Stimulated activated CD4-positive, alpha-beta T cell treated with anti-CD3 and anti-CD28 coated beads, Interleukin-4, amount 100 ng/mL, for 4 hours (primary cell): ENCODE results near the gene CDKN2A.

Experiments
- DNase-seq, 2 experiments: peaks; one replicate each; pipeline ENCODE4 v3.0.0-alpha.2; 2020

The CDKN2A gene

DNA sequence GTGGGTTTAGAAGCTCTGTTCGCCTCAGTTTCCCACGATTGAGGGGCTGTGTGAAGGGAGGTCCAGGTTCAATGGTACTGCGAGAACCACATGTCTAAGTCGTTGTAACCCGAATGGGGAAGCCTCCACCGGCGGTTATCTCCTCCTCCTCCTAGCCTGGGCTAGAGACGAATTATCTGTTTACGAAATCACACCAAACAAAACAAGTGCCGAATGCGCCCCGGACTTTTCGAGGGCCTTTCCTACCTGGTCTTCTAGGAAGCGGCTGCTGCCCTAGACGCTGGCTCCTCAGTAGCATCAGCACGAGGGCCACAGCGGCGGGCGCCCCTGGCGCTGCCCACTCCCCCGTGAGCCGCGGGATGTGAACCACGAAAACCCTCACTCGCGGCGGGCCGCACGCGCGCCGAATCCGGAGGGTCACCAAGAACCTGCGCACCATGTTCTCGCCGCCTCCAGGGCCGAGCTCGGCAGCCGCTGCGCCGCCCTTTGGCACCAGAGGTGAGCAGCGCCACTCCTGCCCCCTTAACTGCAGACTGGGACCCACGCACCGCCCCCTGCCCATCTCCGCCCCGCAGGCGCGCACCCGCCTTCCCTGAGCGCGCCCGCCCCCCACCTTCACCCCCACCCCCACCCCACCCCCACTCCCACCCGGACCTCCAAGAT, at the start of gene CDKN2A:
Gene CDKN2A (minus strand): TSS at position 500 of the 663 bp plus-strand sequence.
- peak in 1 of 2 experiments; percentile 41 for DNase-seq

DNA sequence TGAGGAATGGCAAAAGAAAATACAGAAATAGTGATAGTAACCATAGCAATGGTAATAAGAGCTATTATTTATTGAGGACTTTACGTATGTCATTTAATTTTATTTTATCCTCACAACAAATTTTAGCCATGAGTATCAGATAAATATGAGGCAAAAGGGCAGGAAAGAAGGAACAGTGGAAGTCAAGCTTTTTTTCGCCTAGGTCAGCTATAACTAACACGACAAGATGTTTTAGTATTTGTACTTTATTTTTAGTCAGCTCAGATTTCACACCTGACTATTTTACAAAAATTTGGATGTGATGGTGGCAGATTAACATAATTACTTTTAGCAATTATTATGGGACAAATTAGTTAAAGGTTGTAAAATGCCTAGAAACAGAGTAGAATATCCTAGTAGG, 49.7 kb upstream of the CDKN2A start:
- DNase-seq = no peak

DNA sequence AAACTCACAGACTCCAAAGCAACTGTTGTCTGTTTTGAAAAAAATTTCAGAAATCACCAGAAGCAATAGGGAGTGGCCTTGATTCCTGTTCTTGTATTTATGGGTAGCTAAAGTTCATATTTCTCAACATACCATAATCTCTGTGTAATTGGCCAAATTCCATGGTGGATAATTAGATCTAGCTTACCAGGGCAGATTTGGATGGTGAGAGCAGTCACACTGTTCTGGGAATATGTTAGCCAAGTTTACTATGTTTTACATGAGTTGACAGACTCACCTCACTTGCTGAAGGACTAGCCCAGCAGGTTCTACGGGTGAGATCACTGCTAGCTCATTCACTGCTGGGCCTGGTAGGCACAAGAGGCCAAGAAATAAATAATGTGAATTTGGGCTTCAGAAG, 47.6 kb upstream of the CDKN2A start:
- DNase-seq = no peak

DNA sequence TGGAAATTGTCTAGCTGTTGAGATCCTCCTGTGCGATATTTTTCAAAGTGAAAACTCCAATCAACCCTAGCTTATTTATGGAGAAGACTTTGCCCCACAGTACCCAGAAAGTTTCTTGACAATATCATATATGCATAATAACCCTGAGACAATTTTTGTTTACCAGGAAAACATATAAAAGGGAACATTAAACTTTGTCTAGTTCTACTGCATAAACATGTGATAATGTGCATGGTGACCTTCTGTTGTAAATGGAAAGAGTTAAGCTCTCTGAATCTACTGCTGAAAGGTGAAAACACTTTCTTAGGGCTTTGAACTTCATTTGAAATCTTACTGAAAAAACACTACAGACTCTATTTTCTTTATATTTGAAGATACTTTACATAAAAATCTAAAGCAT, 47.2 kb upstream of the CDKN2A start:
- no peak for DNase-seq

DNA sequence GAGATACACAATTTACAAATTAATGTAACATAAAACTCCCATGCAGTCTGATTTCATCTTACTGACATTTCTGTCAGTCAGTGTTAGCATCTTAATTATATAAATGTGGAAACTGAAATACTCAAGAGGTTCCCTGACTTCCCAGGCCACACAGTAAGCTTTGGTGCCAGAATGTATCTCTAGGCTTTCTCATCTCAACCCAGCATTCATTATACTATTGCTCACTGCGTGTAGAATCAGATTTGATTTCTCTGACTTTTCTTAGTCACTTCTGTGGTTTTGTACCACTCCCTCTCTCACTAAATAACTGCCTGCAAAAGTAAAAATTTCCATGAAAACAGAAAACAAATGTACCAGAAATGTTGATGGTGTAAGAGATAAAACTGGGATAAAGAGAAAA, 46.6 kb upstream of the CDKN2A start:
- DNase-seq = no peak

DNA sequence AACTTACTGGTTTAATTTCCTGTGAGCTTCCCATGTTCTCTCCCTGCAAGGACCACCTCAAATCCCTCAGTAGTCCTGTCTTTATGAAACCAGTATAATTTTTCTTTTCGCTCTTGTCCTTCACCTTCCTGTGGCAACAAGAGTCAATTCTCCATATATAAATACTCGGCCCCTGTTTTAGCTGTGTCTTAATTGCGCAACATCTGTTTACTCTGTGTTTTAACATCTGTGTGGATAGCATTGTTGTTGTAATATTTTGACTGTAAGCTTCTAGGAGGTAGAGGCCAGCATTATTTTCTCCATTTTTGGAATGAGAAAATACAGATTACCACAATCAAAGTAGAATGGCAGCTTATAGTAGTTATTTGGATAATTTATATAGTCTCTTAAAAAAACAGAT, 45.1 kb upstream of the CDKN2A start:
- DNase-seq = no peak

DNA sequence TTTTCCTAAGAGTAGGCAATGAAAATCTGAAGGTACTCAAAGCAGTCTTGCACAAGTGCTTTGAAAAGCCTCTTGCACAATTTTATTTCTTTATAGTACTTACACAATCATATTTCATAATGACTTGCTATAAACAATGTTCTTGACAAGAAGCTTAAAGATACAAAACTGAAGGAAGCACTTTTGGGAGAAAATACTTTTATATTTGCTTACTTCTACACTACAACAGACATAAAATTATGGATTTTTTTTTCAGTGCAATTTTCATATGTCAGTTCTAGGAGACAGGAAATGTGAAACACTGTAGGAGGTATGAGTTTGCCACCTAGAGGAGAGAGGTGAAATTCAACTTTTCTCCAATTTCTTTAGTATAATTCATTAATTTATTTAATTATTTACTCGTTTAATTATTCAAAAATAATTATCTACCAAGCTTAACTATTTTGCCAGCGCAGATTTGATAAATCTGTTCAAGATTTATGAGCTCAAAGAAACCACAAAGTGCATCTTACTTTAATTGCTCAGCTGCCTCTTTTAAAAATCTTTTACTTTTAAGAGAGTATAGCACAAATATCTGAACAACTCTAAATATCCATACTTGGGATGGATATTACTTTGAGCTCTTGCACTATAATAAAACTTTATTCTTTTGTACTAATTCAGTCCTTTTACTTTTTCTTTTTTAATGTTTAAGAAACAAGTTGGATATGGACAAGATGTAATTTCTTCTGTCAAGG, 43.9 kb upstream of the CDKN2A start:
- DNase-seq = no peak

DNA sequence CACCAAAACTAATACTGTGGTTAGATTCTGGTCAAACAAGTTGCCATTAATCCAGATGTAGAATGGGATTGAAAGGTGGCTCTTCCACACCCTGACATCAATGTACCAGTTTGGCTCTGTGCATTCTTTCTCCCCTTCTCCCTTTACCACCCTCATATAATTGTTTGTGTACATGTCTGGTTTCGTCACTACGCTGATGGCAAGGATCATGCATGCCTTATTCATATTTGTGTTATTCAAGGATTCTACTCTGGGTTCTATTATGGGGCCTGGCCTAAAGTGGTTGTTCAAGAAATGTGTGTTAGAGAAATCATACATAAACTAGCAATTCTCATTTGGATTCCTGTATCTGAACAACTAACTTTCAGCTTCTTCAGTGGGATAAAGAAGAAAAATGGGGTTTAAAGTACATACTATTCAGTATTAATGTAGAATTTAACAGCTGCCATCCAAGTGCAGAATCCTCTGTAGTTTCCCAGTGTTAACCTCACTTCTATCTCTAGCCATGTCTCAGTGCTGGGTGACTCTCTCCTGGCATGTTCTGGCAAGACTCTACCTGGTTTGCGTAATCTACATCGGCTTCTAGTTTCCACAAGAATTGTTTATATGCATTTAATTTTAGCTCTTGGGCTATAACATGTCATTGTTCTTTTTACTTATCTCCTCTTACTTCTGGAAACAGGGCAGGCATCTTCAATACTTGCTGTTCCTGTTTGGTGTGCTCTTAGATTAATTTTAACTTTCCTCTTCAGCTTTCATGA, 42.9 kb upstream of the CDKN2A start:
- no peak for DNase-seq

DNA sequence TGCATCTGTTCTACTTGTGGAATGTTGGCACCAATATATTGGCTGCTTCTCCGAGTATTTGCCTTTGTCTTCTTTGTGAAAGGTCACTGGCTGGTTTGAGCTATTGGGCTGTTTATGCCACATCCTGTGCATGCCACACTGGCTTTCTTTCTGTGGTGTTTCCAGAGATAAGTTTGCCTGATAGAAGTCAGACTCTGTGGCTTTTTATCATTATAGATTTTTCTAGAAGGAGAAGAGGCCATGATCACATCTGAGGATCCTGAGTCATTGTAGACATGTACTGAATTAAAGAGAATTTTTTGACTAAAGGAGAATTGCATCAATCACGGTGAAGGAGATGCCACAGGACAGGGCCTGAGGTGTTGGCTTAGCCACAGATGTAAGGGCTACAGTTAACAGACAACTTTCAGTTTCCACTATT, 41.4 kb upstream of the CDKN2A start:
- DNase-seq = no peak

DNA sequence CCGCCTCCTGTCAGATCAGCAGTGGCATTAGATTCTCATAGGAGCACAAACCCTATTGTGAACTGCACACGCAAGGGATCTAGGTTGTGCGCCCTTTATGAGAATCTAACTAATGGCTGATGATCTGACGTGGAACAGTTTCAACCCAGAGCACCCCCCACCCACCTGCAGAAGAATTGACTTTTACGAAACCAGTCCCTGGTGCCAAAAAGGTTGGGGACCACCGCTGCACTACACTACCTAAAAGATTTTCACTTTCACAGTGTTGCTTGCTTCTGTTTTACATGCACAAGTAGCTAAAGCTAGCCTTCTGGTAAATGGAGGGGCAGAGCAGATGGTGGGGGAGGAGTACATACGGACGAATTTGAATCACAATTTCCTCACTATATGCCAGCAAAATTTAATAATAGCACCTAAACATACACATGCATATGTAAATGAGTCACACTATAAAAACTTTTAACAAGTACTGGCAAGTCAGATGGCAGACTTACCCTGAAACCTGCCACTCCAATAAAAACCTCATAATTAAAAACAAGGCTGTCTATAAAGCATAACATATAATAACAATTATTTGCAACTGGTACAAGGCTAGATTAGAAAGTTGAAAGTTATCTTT, 38.9 kb upstream of the CDKN2A start:
- DNase-seq = no peak

DNA sequence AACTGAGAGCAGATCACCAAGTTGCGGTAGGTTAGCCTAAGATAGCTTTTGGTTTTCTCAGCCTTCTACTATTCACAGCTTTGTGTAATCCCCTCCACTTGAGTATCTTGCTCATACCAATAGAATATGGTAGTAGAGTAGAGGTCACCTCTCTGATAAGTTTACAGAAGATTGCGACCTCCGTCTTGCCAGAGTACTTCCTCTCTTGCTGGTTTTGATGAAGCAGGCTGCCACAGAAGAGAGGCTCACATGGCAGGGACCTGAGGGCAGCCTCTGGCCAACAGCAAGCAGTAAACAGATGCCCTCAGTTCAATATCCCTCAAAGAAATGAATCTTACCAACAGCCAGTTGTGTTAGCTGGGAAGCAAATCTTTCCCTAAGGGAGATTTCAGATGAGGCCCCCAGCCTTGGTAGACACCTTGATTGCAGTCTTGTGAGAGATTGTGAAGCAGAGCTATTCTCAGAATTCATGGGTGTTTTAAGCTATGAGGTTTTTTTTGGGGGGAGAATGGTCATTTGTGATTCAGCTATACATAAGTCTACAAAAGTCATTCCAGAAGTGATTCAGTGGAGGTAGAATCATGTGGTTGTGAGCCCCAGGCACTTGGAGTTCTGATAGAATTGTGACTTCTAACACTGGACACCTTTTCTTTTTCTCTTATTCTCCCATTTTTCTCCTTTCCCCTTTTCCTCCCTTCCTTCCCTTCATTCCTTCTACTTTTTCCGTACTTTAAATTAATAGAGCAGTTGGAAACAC, 37.6 kb upstream of the CDKN2A start:
- no peak for DNase-seq

DNA sequence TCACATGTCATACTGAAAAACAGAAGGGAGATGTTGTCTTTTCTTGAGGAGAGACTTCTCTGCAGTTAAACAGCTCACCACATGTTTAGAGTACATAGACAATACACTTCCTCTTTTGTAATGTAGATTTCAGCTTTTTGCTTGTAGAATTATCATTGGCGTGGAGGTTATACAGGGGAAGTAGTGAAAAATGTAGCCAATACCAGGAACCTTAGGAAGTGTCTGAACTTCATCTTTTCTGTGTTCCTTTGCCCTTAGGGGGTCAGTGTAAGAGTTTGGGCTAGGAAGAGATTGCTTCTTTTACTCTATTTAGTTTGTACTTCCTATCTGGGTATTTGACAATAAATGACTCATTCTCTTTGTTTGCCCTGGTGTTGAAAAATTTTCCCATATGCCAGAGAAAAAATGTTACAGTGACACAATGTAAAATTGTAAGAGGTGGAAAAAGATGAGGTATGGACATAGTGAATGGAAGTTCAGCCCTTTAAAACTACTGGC, 36.0 kb upstream of the CDKN2A start:
- no peak for DNase-seq

DNA sequence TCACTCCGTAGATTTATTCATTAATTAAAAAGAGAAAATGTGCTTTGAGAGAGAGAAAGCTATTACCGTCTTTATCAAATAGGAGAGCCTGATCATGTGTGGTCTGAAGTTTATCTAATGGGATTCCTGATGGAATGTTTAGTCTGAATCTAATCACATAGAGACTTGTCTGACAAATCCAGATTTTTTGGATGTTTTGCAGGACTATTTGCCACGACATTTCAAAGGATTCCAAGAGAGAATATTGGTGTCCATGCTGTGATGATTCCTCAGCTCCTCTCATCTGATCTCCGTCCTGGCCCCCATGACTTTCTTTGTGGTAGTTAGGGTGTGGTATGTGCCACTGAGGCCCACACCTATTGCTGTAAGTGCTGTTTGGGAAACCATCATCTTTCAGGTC, 35.0 kb upstream of the CDKN2A start:
- no peak for DNase-seq

DNA sequence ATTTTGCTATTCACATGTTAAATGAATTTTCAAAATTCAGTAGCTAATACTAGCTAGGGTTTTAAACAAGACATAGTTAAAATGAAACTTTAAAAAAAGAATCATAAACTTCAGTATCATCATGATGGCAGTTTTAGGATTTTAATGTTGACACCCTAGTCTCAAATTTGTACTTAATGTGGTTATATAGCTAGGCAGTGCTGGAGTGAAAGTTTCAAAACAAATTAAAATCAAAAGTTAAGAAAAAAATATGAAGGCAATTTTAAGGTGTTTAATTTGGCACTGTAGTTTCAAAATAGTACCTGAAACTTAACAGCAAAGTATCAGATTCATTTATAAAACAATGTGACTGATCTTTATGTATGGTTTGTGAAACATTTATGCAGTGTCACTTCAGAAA, 34.2 kb upstream of the CDKN2A start:
- DNase-seq = no peak

DNA sequence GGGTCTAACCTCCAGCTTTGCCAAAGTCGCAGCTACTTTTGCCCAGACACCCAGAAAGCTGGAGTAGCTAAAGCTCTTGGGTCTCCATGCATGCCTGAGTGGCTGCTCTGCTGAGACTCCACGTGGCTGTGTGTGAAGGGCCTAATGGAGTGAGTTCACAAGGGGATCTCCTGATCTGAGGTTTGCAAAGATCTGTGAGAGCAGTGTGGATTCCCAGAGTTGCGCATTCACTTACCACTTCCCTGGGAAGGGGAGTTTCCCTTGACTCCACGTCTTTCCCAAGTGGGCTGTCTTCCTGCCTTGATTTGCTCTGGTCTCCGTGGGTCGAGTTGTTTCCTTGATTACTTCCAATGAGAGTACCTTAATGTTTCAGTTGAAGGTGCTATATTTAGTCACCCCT, 32.5 kb upstream of the CDKN2A start:
- no peak for DNase-seq

DNA sequence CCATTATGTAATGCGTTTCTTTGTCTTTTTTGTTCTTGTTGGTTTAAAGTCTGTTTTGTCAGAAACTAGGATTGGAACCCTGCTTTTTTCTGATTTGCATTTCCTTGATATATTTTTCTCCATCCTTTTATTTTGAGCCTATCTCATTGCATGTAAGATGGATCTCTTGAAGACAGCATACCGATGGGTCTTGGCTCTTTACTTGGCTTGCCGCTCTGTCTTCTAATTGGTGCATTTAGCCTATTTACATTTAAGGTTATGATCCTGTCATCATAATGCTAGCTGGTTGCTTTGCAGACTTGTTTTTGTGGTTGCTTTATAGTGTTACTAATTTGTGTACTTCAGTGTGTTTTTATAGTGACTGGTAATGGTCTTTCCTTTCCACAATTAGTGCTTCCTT, 28.2 kb upstream of the CDKN2A start:
- no peak for DNase-seq

DNA sequence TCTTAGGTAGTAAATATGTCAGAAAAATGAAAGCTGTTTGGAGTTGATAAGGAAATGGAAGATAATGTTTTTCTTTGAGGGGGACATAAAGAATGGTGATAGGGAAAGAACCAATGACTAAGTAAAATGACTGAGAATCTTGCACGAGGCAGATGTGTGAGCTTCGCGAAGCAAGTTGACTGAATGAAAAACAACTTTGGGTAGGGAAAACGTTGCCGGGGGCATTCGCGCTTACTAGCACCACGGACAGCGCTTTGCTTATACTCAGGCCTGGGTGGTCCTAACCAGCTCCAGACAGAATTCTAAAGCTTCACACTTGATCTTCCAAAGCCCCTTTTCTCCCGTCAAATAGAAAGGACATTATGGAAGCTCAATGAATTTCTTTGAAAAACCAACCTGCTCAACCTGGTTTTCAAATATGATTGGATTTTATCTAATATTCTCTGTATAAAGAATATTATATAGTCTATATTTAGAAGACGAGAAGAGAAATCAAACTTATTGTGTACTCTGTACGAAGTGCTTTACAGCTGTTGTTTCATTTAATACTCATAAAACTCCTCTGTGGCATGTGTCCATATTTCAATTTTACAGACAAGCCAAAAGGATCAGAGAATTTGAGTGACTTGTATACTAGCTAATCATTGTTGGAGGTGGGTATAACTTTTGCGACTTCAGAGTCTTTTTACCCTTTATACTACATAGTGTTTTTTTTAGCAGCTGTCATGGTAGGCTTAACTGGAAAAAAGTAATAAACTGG, 16.9 kb upstream of the CDKN2A start:
- DNase-seq = no peak

DNA sequence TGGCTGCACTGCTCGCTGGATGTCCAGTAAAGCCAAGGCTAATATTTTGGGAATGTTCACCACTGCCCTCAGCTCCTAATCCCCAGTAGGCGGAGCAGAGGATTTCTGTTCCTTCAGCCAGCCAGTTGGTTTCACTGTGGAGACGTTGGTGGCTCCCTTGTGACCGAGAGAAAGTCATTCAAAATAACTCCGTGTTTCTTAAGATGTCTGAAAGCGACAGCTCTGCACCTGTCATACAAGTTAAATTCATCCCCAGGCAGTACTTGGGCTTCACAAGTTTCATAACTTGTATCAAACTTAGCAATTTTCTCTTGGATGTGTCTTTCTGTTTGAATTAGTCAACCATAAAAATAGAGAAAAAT, 15.3 kb upstream of the CDKN2A start:
- DNase-seq = no peak

DNA sequence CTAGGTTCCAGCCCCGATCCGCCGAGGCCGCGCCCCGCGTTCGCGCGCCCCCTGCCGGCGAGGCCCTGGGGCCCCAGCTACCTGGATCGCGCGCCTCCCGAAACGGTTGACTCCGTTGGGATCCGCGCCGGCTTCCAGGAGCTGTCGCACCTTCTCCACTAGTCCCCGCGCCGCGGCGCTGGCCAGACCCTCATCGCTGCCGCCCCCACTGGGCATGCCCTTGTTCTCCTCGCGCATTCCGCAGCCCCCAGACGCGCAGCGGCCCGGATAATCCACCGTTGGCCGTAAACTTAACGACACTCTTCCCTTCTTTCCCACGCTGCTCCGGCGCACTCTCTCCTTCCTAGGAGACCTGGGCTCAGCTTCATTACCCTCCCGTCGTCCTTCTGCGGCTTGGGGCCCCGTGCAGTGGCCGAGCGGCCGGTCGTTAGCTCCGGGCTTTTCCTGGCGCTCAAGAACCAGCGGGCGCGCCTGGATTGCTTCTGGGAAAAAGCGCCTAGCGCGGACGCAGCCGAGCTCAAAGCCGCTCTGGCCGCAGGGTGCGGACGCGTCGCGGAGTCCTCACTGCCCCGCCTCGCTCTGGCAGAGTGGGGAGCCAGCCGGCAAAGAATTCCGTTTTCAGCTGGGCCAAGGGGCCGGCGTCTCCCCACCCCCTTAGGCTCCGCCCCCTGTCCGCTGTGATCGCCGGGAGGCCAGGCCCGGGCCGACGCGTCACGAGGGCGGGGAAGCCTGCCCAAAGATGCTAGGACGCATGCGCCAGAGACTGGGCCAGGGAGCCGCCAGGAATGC, 14.7 kb upstream of the CDKN2A start, which contains the start of gene CDKN2B:
Gene CDKN2B (minus strand): TSS at position 589 of the 789 bp plus-strand sequence. CDS start 352 bp downstream, at position 237.
- peak; percentile 32 to 65 for DNase-seq

DNA sequence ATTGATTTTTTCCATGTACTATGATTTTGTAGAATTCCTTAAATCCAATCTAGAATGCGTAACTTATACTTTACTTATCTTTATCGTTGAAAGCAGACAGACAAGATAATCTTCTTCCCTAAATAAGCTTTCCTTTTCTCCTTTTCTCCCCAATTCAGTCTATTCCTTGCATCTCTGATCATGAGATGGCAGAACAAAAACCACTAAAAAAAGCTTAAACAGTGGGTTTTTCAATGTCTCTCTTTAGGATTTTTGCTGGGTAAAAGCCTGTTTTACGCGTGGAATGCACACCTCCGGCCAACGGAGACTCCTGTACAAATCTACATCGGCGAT, 14.2 kb upstream of the CDKN2A start:
- DNase-seq = no peak
